IMR-90 (cell line): ENCODE data around the gene SDK1. TPM values are rescaled to one million over a fixed set of nuclear protein-coding genes. Genes with fewer than 3 reads are reported as not detected.

Experiments
- ATAC-seq: fragments of 200-7000 bp; cut with Tn5 transposase; 2 replicates; pipeline ENCODE4 v1.9.1; 2020; ENCODE audit warnings: low read depth, mild to moderate bottlenecking, moderate library complexity
- BruUV-seq: library from RNA; stranded (reverse); fragments of 400-500 nt; replicated peaks from 2 replicates; lab custom pipeline; 2021; lab: Mats Ljungman, UMichigan
- CTCF ChIA-PET: fragments of 300-600 bp; formaldehyde crosslinking; extraction: SDS; loops from one replicate; lab custom pipeline; 2021; ENCODE audit warnings: antibody characterized with exemption; lab: Yijun Ruan, JAX
- POLR2A ChIA-PET: fragments of 300-600 bp; sonication (Branson Sonifier 250); formaldehyde crosslinking; loops from one replicate; lab custom pipeline; 2022; ENCODE audit warnings: antibody characterized with exemption; ENCODE audit not compliant: unreplicated experiment; lab: Charles Lee
- DNase-seq: peaks from one replicate; pipeline ENCODE4 v3.0.0; 2013
- H2AFZ ChIP-seq: replicated peaks from 2 replicates; pipeline ENCODE3; 2013; ENCODE audit warnings: low read length, mild to moderate bottlenecking; ENCODE audit not compliant: poor library complexity
- H2AK5ac ChIP-seq: 2 replicates; pipeline ENCODE4 v1.6.1; 2013; ENCODE audit warnings: low read depth, low read length, inconsistent platforms
- H2AK9ac ChIP-seq: replicated peaks from 2 replicates; pipeline ENCODE3; 2013; ENCODE audit warnings: mild to moderate bottlenecking, low read depth, low read length, moderate library complexity; ENCODE audit not compliant: poor library complexity
- H2BK120ac ChIP-seq: 2 replicates; pipeline ENCODE4 v1.6.1; 2013; ENCODE audit warnings: low read depth, low read length, inconsistent platforms
- H2BK15ac ChIP-seq: 3 replicates; pipeline ENCODE4 v1.6.1; 2013; ENCODE audit warnings: low read depth, low read length, inconsistent platforms
- H2BK20ac ChIP-seq: 2 replicates; pipeline ENCODE4 v1.6.1; 2013; ENCODE audit warnings: low read depth, mild to moderate bottlenecking, inconsistent platforms, low read length, moderate library complexity
- H2BK5ac ChIP-seq: 2 replicates; pipeline ENCODE4 v1.6.1; 2013; ENCODE audit warnings: mild to moderate bottlenecking, low read depth, low read length, inconsistent platforms; ENCODE audit not compliant: poor library complexity, severe bottlenecking
- H3K14ac ChIP-seq: replicated peaks from 2 replicates; pipeline ENCODE4 v1.6.1; 2013; ENCODE audit warnings: low read depth, low read length, inconsistent platforms
- H3K18ac ChIP-seq: 2 replicates; pipeline ENCODE4 v1.6.1; 2013; ENCODE audit warnings: low read depth, low read length, control low read depth
- H3K23ac ChIP-seq: 2 replicates; pipeline ENCODE4 v1.6.1; 2013; ENCODE audit warnings: low read depth, low read length, inconsistent platforms
- H3K27ac ChIP-seq: 2 replicates; pipeline ENCODE4 v1.5.1; 2013; ENCODE audit warnings: mild to moderate bottlenecking, control low read depth, low read length; ENCODE audit not compliant: insufficient read depth
- H3K27me3 ChIP-seq: 2 replicates; pipeline ENCODE4 v1.6.1; 2013; ENCODE audit warnings: low read length; ENCODE audit not compliant: control insufficient read depth, insufficient read depth
- H3K36me3 ChIP-seq: 2 replicates; pipeline ENCODE4 v1.6.1; 2013; ENCODE audit warnings: low read length, mixed read lengths; ENCODE audit not compliant: control insufficient read depth, insufficient read depth
- H3K4ac ChIP-seq: 2 replicates; pipeline ENCODE4 v1.6.1; 2013; ENCODE audit warnings: low read depth, low read length, inconsistent platforms
- H3K4me1 ChIP-seq: 2 replicates; pipeline ENCODE4 v1.6.1; 2013; ENCODE audit warnings: low read length, mixed read lengths; ENCODE audit not compliant: control insufficient read depth, insufficient read depth
- H3K4me2 ChIP-seq: 2 replicates; pipeline ENCODE4 v1.6.1; 2013; ENCODE audit warnings: low read depth, mild to moderate bottlenecking, control low read depth, low read length, moderate library complexity
- H3K4me3 ChIP-seq: 2 replicates; pipeline ENCODE4 v1.5.1; 2013; ENCODE audit warnings: low read depth, mild to moderate bottlenecking, control low read depth, low read length, moderate library complexity; ENCODE audit not compliant: insufficient read depth
- H3K56ac ChIP-seq: 2 replicates; pipeline ENCODE4 v1.6.1; 2013; ENCODE audit warnings: low read length, inconsistent platforms; ENCODE audit not compliant: insufficient read depth; ENCODE audit errors: extremely low read depth
- H3K79me1 ChIP-seq, 2 experiments: 2 replicates each; pipeline ENCODE4 v1.6.1; 2013; ENCODE audit warnings: low read length in 2 of 2, inconsistent platforms in 1 of 2, low read depth in 1 of 2
- H3K9ac ChIP-seq: 2 replicates; pipeline ENCODE4 v1.6.1; 2013; ENCODE audit warnings: low read depth, low read length, control low read depth
- H3K9me1 ChIP-seq: 2 replicates; pipeline ENCODE4 v1.6.1; 2013; ENCODE audit warnings: low read length, inconsistent platforms; ENCODE audit not compliant: insufficient read depth
- H3K9me3 ChIP-seq: 2 replicates; pipeline ENCODE4 v1.6.1; 2013; ENCODE audit warnings: low read length; ENCODE audit not compliant: control insufficient read depth, insufficient read depth
- H4K20me1 ChIP-seq: 2 replicates; pipeline ENCODE4 v1.6.1; 2013; ENCODE audit warnings: low read length, inconsistent platforms; ENCODE audit not compliant: insufficient read depth
- H4K5ac ChIP-seq: 2 replicates; pipeline ENCODE4 v1.6.1; 2013; ENCODE audit warnings: mild to moderate bottlenecking, low read depth, low read length, control low read depth
- H4K8ac ChIP-seq, 2 experiments: 2 replicates each; pipeline ENCODE4 v1.6.1; 2013; ENCODE audit warnings: low read depth in 2 of 2, low read length in 2 of 2, control low read depth in 1 of 2, inconsistent platforms in 1 of 2
- H4K91ac ChIP-seq: 2 replicates; pipeline ENCODE4 v1.6.1; 2013; ENCODE audit warnings: low read depth, low read length, inconsistent platforms; ENCODE audit not compliant: insufficient read depth
- BHLHE40 ChIP-seq: fragments of 150-350 bp; IDR thresholded peaks from 2 replicates; pipeline ENCODE4 v1.6.1; 2016; ENCODE audit warnings: mild to moderate bottlenecking, low read depth, low read length
- CEBPB ChIP-seq: IDR thresholded peaks from 2 replicates; pipeline ENCODE4 v1.6.1; 2012; ENCODE audit warnings: low read depth, low read length, improper control_type of control experiment
- CHD1 ChIP-seq: IDR thresholded peaks from 2 replicates; pipeline ENCODE4 v1.6.1; 2012; ENCODE audit warnings: low read depth, low read length, improper control_type of control experiment
- FOS ChIP-seq: fragments of 150-350 bp; IDR thresholded peaks from 2 replicates; pipeline ENCODE4 v1.6.1; 2016; ENCODE audit warnings: low read depth, low read length
- MAFK ChIP-seq: IDR thresholded peaks from 2 replicates; pipeline ENCODE4 v1.6.1; 2012; ENCODE audit warnings: low read depth, low read length, improper control_type of control experiment
- MAZ ChIP-seq: IDR thresholded peaks from 2 replicates; pipeline ENCODE4 v1.6.1; 2012; ENCODE audit warnings: low read depth, mild to moderate bottlenecking, low read length, improper control_type of control experiment, moderate library complexity, borderline replicate concordance
- MXI1 ChIP-seq: IDR thresholded peaks from 2 replicates; pipeline ENCODE4 v1.6.1; 2012; ENCODE audit warnings: low read depth, mild to moderate bottlenecking, low read length, moderate library complexity, borderline replicate concordance
- NFE2L2 ChIP-seq: fragments of 150-350 bp; IDR thresholded peaks from 2 replicates; pipeline ENCODE4 v1.6.1; 2016; ENCODE audit warnings: low read depth, mild to moderate bottlenecking, low read length
- RCOR1 ChIP-seq: IDR thresholded peaks from 2 replicates; pipeline ENCODE4 v1.6.1; 2012; ENCODE audit warnings: mild to moderate bottlenecking, low read length, improper control_type of control experiment; ENCODE audit not compliant: insufficient replicate concordance
- RFX5 ChIP-seq: IDR thresholded peaks from 2 replicates; pipeline ENCODE4 v1.8.0; 2012; ENCODE audit warnings: low read depth, mild to moderate bottlenecking, low read length, moderate library complexity
- SMC3 ChIP-seq: fragments of 150-350 bp; IDR thresholded peaks from 2 replicates; pipeline ENCODE4 v1.6.1; 2016; ENCODE audit warnings: low read depth, mild to moderate bottlenecking, antibody characterized with exemption, low read length, moderate library complexity
- USF2 ChIP-seq: fragments of 150-350 bp; IDR thresholded peaks from 2 replicates; pipeline ENCODE4 v1.6.1; 2017; ENCODE audit warnings: mild to moderate bottlenecking, antibody characterized with exemption, low read length, low read depth
- WGBS, 2 experiments: methylation state at CpG; one replicate each; pipeline versions ENCODE4 v1.1.5 to v1.1.7; 2013; ENCODE audit warnings: missing lambda C conversion rate in 2 of 2; ENCODE audit not compliant: insufficient read length in 1 of 2; ENCODE audit errors: extremely low coverage in 2 of 2; 5-methylcytosine and 5-hydroxymethylcytosine counted together
- dilution Hi-C: fragments of 300-500 bp; cut with HindIII; formaldehyde crosslinking; loops from one replicate; pipeline ENCODE4 v1.14.3; 2018; ENCODE audit warnings: low sequenced_read_pairs; ENCODE audit not compliant: unreplicated experiment
- in situ Hi-C: fragments of 300-500 bp; cut with MboI; formaldehyde crosslinking; loops from 3 replicates; pipeline ENCODE4 v1.14.3; 2019; ENCODE audit warnings: low sequenced_read_pairs, inconsistent platforms, mixed read lengths
- intact Hi-C: fragments of 100-400 bp; cut with micrococcal nuclease; formaldehyde crosslinking; loops from 2 replicates; pipeline ENCODE4 v1.10.0; 2022
- polyA plus RNA-seq, 3 experiments: library from polyadenylated mRNA; depleted of rRNA; stranded (reverse); fragments of >200 nt; gene quantifications; 2 replicates each; pipeline ENCODE4 v1.2.3, GENCODE V29; 2012; ENCODE audit warnings: low replicate concordance in 1 of 3
- total RNA-seq: library from RNA; depleted of rRNA; stranded (reverse); fragments of >200 nt; gene quantifications from 2 replicates; pipeline ENCODE4 v1.2.3, GENCODE V29; 2012
- TF ChIP-seq, protein P1 (sequence below): fragments of 150-350 bp; IDR thresholded peaks from 2 replicates; pipeline ENCODE4 v1.6.1; 2016; ENCODE audit warnings: low read depth, mild to moderate bottlenecking, low read length, moderate library complexity, borderline replicate concordance
- TF ChIP-seq, protein P2 (sequence below): conservative IDR thresholded peaks from 2 replicates; pipeline ENCODE4 v1.5.1; 2012; ENCODE audit warnings: mild to moderate bottlenecking, low read depth, low read length, improper control_type of control experiment

Gene SDK1
- total and polyA plus RNA-seq, 2 of the 4 experiments (the other 2 are of a cell fraction): 1.5 to 1.6 TPM

GRCh38 chr7:3482147-3482921 lies 181.3 kb downstream of the SDK1 start:
- BruUV-seq: no TSS peak
- Histone ChIP-seq H3K36me3 (no peaks in the 10 kb centered on the region), H3K9me3 (no peaks in the 10 kb centered on the region), H3K79me1 (no peaks in the 10 kb centered on the region), H2BK120ac (no peak overlapping the region), H2AK5ac (no peak overlapping the region), H3K4ac (no peak overlapping the region), H4K91ac (no peak overlapping the region), H3K18ac (no peak overlapping the region), H3K9me1 (no peaks in the 10 kb centered on the region), H3K27me3 (no peaks in the 10 kb centered on the region), H4K8ac (no peak overlapping the region), H2AFZ (no peak overlapping the region), H3K23ac (no peak overlapping the region), H2BK5ac (no peak overlapping the region), H2BK15ac (no peak overlapping the region), H2BK20ac (no peak overlapping the region), H3K27ac (no peak overlapping the region), H3K4me3 (no peak overlapping the region), H3K14ac (no peak overlapping the region), H3K56ac (no peak overlapping the region), H4K20me1 (no peaks in the 10 kb centered on the region), H2AK9ac (no peak overlapping the region), H3K9ac (no peak overlapping the region), H3K4me2 (no peak overlapping the region), H4K5ac (no peak overlapping the region), H3K4me1 (0 out of 2 replicates have a peak, but pooled peaks cover 2% of the 10 kb centered on the region)
- POLR2A ChIA-PET: no interaction called here
- DNase-seq (peak; percentile 35), ATAC-seq (peak; percentile 81)
- dilution Hi-C loops (no loop called here), in situ Hi-C loops (no loop called here), intact Hi-C loops (loop anchor here (5.0 to 10.0 kb wide), 4 partner anchors 180 to 1152 kb away; partner anchors contain the start of gene SDK1)
- WGBS, 2 experiments: no CpG with 5 or more reads among the region's 13 CpGs
- CTCF ChIA-PET: interaction anchor here (0.6 to 1.3 kb wide), 5 partner anchors 12 to 519 kb away, joined by 3 to 5 read pairs (median 3); no protein-coding TSS in a partner anchor
- TF ChIP-seq MAFK: no peak
- TF ChIP-seq CEBPB: peak; percentile 78
- no peak for TF ChIP-seq RCOR1
- TF ChIP-seq, protein P1, sequence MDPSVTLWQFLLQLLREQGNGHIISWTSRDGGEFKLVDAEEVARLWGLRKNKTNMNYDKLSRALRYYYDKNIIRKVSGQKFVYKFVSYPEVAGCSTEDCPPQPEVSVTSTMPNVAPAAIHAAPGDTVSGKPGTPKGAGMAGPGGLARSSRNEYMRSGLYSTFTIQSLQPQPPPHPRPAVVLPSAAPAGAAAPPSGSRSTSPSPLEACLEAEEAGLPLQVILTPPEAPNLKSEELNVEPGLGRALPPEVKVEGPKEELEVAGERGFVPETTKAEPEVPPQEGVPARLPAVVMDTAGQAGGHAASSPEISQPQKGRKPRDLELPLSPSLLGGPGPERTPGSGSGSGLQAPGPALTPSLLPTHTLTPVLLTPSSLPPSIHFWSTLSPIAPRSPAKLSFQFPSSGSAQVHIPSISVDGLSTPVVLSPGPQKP: no peak
- TF ChIP-seq SMC3: peak; percentile 42
- TF ChIP-seq, protein P2, sequence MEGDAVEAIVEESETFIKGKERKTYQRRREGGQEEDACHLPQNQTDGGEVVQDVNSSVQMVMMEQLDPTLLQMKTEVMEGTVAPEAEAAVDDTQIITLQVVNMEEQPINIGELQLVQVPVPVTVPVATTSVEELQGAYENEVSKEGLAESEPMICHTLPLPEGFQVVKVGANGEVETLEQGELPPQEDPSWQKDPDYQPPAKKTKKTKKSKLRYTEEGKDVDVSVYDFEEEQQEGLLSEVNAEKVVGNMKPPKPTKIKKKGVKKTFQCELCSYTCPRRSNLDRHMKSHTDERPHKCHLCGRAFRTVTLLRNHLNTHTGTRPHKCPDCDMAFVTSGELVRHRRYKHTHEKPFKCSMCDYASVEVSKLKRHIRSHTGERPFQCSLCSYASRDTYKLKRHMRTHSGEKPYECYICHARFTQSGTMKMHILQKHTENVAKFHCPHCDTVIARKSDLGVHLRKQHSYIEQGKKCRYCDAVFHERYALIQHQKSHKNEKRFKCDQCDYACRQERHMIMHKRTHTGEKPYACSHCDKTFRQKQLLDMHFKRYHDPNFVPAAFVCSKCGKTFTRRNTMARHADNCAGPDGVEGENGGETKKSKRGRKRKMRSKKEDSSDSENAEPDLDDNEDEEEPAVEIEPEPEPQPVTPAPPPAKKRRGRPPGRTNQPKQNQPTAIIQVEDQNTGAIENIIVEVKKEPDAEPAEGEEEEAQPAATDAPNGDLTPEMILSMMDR: peak; percentile 37
- no peak for TF ChIP-seq USF2
- no peak for TF ChIP-seq MAZ
- TF ChIP-seq MXI1: no peak
- no peak for TF ChIP-seq BHLHE40
- TF ChIP-seq CHD1: no peak
- no peak for TF ChIP-seq FOS
- TF ChIP-seq RFX5: no peak
- TF ChIP-seq NFE2L2: no peak
